WTC11 (cell line): ENCODE measurements around the gene PTH1R. TPM values are rescaled to one million over a fixed set of nuclear protein-coding genes. Genes with fewer than 3 reads are reported as not detected.
A peak's percentile ranks its signal among the peaks of the same experiment; 100 is the strongest.

Experiments
- ATAC-seq: fragments of 200-7000 bp; cut with Tn5 transposase; 2 replicates; pipeline ENCODE4 v1.10.0; 2021; ENCODE audit warnings: mild to moderate bottlenecking, moderate library complexity
- Bru-seq: library from RNA; stranded (reverse); fragments of 400-500 nt; gene quantifications from one replicate; lab custom pipeline; 2021; lab: Mats Ljungman, UMichigan
- CTCF ChIA-PET: fragments of 300-600 bp; sonication (Branson Sonifier 250); formaldehyde crosslinking; loops from one replicate; lab custom pipeline; 2021; ENCODE audit warnings: antibody characterized with exemption; lab: Charles Lee
- POLR2A ChIA-PET: fragments of 350-600 bp; sonication (Branson Sonifier 250); formaldehyde crosslinking; loops from one replicate; lab custom pipeline; 2021; ENCODE audit warnings: antibody characterized with exemption; lab: Charles Lee
- DNase-seq: peaks from one replicate; pipeline ENCODE4 v3.0.0; 2021; ENCODE audit warnings: low spot score
- H3K27ac Mint-ChIP-seq: 2 replicates; pipeline ENCODE4 v1.8.0; 2021; ENCODE audit warnings: mixed read lengths
- H3K27me3 Mint-ChIP-seq: 2 replicates; pipeline ENCODE4 v1.8.0; 2021; ENCODE audit warnings: low read depth, mild to moderate bottlenecking, moderate library complexity, mixed read lengths
- H3K36me3 Mint-ChIP-seq: 2 replicates; pipeline ENCODE4 v1.8.0; 2021; ENCODE audit warnings: mixed read lengths
- H3K4me1 Mint-ChIP-seq: 2 replicates; pipeline ENCODE4 v1.8.0; 2022; ENCODE audit warnings: mixed read lengths
- H3K4me3 Mint-ChIP-seq: 2 replicates; pipeline ENCODE4 v1.8.0; 2021; ENCODE audit warnings: mild to moderate bottlenecking, moderate library complexity, mixed read lengths
- H3K9me3 Mint-ChIP-seq: 2 replicates; pipeline ENCODE4 v1.8.0; 2021; ENCODE audit warnings: mixed read lengths
- ATF1 ChIP-seq: sonication (generic); formaldehyde crosslinking; IDR thresholded peaks from 2 replicates; pipeline ENCODE4 v1.8.1; 2023; ENCODE audit warnings: mild to moderate bottlenecking, moderate library complexity, missing genetic modification reagents
- CBFB ChIP-seq: sonication (generic); formaldehyde crosslinking; IDR thresholded peaks from 2 replicates; pipeline ENCODE4 v1.8.1; 2022; ENCODE audit warnings: mild to moderate bottlenecking, low read depth, missing genetic modification reagents
- CDX4 ChIP-seq: fragments of 250-450 bp; sonication (Bioruptor Pico); IDR thresholded peaks from 2 replicates; pipeline ENCODE4 v1.9.0; 2021; ENCODE audit warnings: moderate library complexity, mild to moderate bottlenecking, inconsistent platforms, borderline replicate concordance
- CTCF ChIP-seq: fragments of 200-600 bp; IDR thresholded peaks from 2 replicates; pipeline ENCODE4 v1.8.0; 2022; ENCODE audit warnings: antibody characterized with exemption
- FOXP4 ChIP-seq: sonication (generic); formaldehyde crosslinking; IDR thresholded peaks from 2 replicates; pipeline ENCODE4 v1.8.0; 2022; ENCODE audit warnings: mild to moderate bottlenecking, missing genetic modification reagents
- GABPB1 ChIP-seq: sonication (generic); formaldehyde crosslinking; IDR thresholded peaks from 2 replicates; pipeline ENCODE4 v1.8.1; 2023; ENCODE audit warnings: mild to moderate bottlenecking, missing genetic modification reagents
- GRHL2 ChIP-seq: fragments of 250-450 bp; sonication (Bioruptor Pico); IDR thresholded peaks from 2 replicates; pipeline ENCODE4 v1.8.0; 2022; ENCODE audit warnings: mild to moderate bottlenecking, moderate library complexity; ENCODE audit not compliant: insufficient replicate concordance, severe bottlenecking
- GTF2I ChIP-seq: fragments of 250-450 bp; sonication (Bioruptor Pico); conservative IDR thresholded peaks from 2 replicates; pipeline ENCODE4 v1.4.0; 2021; ENCODE audit warnings: mild to moderate bottlenecking
- IRF2 ChIP-seq: sonication (generic); formaldehyde crosslinking; IDR thresholded peaks from 2 replicates; pipeline ENCODE4 v1.8.0; 2022; ENCODE audit warnings: low read depth, missing genetic modification reagents, borderline replicate concordance
- KAT7 ChIP-seq: sonication (generic); formaldehyde crosslinking; IDR thresholded peaks from 2 replicates; pipeline ENCODE4 v1.8.1; 2023; ENCODE audit warnings: missing genetic modification reagents, mild to moderate bottlenecking, borderline replicate concordance
- SMAD3 ChIP-seq: sonication (generic); formaldehyde crosslinking; IDR thresholded peaks from 2 replicates; pipeline ENCODE4 v1.8.0; 2022; ENCODE audit warnings: missing genetic modification reagents, mild to moderate bottlenecking, borderline replicate concordance
- TCF7 ChIP-seq: sonication (generic); formaldehyde crosslinking; IDR thresholded peaks from 2 replicates; pipeline ENCODE4 v1.8.0; 2022; ENCODE audit warnings: mild to moderate bottlenecking, low read depth, missing genetic modification reagents, moderate library complexity
- TP53 ChIP-seq: sonication (generic); formaldehyde crosslinking; IDR thresholded peaks from 2 replicates; pipeline ENCODE4 v1.8.1; 2023; ENCODE audit warnings: mild to moderate bottlenecking, missing genetic modification reagents
- ZNF423 ChIP-seq: fragments of 250-450 bp; sonication (Bioruptor Pico); IDR thresholded peaks from 2 replicates; pipeline ENCODE4 v2.1.2; 2022; ENCODE audit warnings: mild to moderate bottlenecking, moderate library complexity
- long read RNA-seq, 3 experiments: library from RNA in 1 of 3; library from capped mRNA in 1 of 3; library from polyadenylated mRNA in 1 of 3; unstranded in 2 of 3; stranded (forward) in 1 of 3; transcript quantifications; one replicate each; pipeline ENCODE4 v2.0.0, GENCODE V29; 2021
- total RNA-seq: library from RNA; stranded (reverse); gene quantifications from 3 replicates; pipeline ENCODE4 v1.2.3, GENCODE V29; 2021
- TF ChIP-seq, protein P1 (sequence below): fragments of 250-450 bp; sonication (Bioruptor Pico); IDR thresholded peaks from 2 replicates; pipeline ENCODE4 v1.9.0; 2021; ENCODE audit warnings: mild to moderate bottlenecking, borderline replicate concordance

The PTH1R gene
- total RNA-seq (4.0 to 12.0 TPM (median 5.6 TPM) in 3 replicates), Bru-seq, nascent RNA (percentile 30 among the genes with signal in this experiment)
- long read RNA-seq, experiment 1, transcript PTH1R-201 (14 exons, 2,123 nt): major isoform, 10 of 18 reads
- long read RNA-seq, experiment 1, partial matches to known transcripts: 0 of 18 reads
- long read RNA-seq, experiment 1, other reads (novel, unspliced or antisense): 7 of 18 reads
- long read RNA-seq, experiment 2, partial matches to known transcripts: 2 of 6 reads
- long read RNA-seq, experiment 2, other reads (novel, unspliced or antisense): 3 of 6 reads
- long read RNA-seq, experiment 3: 0 reads

GRCh38 chr3:46877406-46878125 is at the start of gene PTH1R:
TSS of gene PTH1R (plus strand) at chr3:46877721. CDS start at chr3:46883560, 5,839 bp downstream.
- Mint-ChIP-seq H3K4me3 (no peak within 1 kb of the TSS), H3K36me3 (no peaks in the 10 kb centered on the region), H3K27ac (no peak within 1 kb of the TSS), H3K9me3 (no peaks in the 10 kb centered on the region), H3K27me3 (peaks cover 80% of the 10 kb centered on the region), H3K4me1 (peaks cover 8% of the 10 kb centered on the region; the same call in 1 of the 2 replicates)
- ATAC-seq (no peak), DNase-seq (no peak)
- ChIA-PET CTCF (interaction anchor here (1.1 to 1.7 kb wide), 5 partner anchors 10 to 32 kb away, joined by 3 to 6 read pairs (median 4); no protein-coding TSS in a partner anchor), POLR2A (no interaction called here)
- no peak for TF ChIP-seq TCF7 (CRISPR knock-in tag)
- no peak for TF ChIP-seq CTCF
- no peak for TF ChIP-seq FOXP4 (CRISPR knock-in tag)
- no peak for TF ChIP-seq CDX4 (CRISPR knock-in tag)
- TF ChIP-seq GABPB1: no peak
- no peak for TF ChIP-seq CBFB
- TF ChIP-seq SMAD3 (CRISPR knock-in tag): no peak
- TF ChIP-seq ATF1 (CRISPR knock-in tag): no peak
- TF ChIP-seq KAT7 (CRISPR knock-in tag): no peak
- no peak for TF ChIP-seq GTF2I (CRISPR knock-in tag)
- TF ChIP-seq GRHL2 (CRISPR knock-in tag): no peak
- TF ChIP-seq, protein P1, sequence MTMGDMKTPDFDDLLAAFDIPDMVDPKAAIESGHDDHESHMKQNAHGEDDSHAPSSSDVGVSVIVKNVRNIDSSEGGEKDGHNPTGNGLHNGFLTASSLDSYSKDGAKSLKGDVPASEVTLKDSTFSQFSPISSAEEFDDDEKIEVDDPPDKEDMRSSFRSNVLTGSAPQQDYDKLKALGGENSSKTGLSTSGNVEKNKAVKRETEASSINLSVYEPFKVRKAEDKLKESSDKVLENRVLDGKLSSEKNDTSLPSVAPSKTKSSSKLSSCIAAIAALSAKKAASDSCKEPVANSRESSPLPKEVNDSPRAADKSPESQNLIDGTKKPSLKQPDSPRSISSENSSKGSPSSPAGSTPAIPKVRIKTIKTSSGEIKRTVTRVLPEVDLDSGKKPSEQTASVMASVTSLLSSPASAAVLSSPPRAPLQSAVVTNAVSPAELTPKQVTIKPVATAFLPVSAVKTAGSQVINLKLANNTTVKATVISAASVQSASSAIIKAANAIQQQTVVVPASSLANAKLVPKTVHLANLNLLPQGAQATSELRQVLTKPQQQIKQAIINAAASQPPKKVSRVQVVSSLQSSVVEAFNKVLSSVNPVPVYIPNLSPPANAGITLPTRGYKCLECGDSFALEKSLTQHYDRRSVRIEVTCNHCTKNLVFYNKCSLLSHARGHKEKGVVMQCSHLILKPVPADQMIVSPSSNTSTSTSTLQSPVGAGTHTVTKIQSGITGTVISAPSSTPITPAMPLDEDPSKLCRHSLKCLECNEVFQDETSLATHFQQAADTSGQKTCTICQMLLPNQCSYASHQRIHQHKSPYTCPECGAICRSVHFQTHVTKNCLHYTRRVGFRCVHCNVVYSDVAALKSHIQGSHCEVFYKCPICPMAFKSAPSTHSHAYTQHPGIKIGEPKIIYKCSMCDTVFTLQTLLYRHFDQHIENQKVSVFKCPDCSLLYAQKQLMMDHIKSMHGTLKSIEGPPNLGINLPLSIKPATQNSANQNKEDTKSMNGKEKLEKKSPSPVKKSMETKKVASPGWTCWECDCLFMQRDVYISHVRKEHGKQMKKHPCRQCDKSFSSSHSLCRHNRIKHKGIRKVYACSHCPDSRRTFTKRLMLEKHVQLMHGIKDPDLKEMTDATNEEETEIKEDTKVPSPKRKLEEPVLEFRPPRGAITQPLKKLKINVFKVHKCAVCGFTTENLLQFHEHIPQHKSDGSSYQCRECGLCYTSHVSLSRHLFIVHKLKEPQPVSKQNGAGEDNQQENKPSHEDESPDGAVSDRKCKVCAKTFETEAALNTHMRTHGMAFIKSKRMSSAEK (CRISPR knock-in tag): no peak
- TF ChIP-seq TP53 (CRISPR knock-in tag): no peak

DNA sequence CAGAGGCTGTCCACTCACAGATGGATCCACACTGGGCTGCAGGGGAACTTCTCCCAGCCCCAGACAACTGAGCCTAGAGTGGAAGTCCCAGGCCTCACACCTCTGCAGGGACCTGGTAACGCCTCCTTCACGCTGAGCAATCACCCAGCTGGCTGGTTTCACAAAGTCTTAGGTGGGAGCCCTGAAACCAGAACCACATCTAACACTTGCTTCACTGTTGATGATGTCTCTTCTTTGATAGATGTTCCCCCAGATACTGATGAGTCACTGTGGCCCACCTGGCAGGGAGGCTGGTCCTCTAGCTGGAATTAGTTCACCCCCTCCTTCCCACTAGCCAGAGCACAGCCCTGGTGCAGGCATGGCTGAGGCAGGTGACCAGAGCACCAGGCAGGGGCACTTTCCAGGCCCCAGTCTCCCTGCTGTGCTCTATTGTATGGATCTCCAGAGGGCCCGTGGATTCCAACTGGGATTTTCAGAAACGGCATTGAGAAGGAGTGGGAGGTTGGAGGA is 47.8 kb upstream of the PTH1R start:
- ATAC-seq: no peak
- no peak for DNase-seq
- Mint-ChIP-seq H3K27me3 (peaks cover 6% of the 10 kb centered on the region; the same call in 1 of the 2 replicates), H3K36me3 (no peaks in the 10 kb centered on the region), H3K4me3 (no peak overlapping the region), H3K4me1 (peaks cover 7% of the 10 kb centered on the region), H3K9me3 (no peaks in the 10 kb centered on the region), H3K27ac (no peak overlapping the region)
- TF ChIP-seq IRF2 (CRISPR knock-in tag): no peak
- TF ChIP-seq ZNF423: peak; percentile 90
- ChIA-PET CTCF (no interaction called here), POLR2A (no interaction called here)
